ENCODE results near the gene AUH. TPM values are rescaled to one million over a fixed set of nuclear protein-coding genes. Genes with fewer than 3 reads are reported as not detected.

Gene AUH
- polyA plus RNA-seq, 1 donor from 2014 or later = 42.6 TPM

DNA sequence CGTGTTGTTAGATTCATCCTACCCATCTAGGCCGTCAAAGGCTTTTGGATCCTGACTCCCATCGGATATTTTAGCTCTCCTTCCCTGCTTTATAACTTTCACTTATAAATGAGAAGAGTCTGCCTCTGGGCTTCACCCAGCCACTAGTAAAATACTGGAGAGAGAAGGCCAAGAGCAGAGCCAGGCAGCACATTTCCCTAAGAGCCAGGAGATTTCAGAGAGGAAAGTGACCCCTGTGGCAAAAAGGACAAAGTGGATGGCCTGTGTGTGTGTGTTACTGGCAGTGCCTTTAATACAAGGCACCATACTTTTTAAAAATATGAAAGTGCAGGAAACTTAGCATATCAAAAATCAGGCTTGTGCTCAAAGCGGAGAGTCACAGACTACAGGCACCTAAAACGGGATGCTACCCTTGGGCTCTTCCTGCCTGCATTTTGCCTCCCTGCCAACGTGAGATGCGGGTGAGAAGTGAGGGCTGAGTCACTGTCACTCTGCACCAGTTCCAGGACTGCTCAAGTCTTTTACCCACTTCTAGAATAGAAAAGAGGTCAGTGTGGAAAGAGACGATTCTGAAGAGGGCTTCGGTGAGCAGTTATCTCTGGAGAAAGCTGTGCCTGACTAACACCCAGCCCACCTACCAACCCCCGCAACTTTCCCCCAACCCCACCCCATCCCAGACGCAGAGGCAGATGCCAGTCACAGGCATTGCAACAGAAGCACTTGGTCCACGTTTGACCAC lies 46.0 kb upstream of the AUH start:
- Histone ChIP-seq H3K36me3 (ENCODE audit: insufficient read depth, low read length) (no peaks in the 10 kb centered on the region), H3K9ac (ENCODE audit: low read length) (no peak overlapping the region), H2AFZ (ENCODE audit: low read depth, low read length) (no peak overlapping the region), H3K9me3 (ENCODE audit: low read length) (no peaks in the 10 kb centered on the region), H3K4me3 (ENCODE audit: low read length) (no peak overlapping the region), H3K9me2 (ENCODE audit: insufficient read depth, low read length) (no peaks in the 10 kb centered on the region), H4K20me1 (ENCODE audit: insufficient read depth) (peaks cover 4% of the 10 kb centered on the region), H3K27ac (ENCODE audit: low read length) (no peak overlapping the region), H3F3A (ENCODE audit: insufficient read depth, low read length, poor library complexity, severe bottlenecking) (no peaks in the 10 kb centered on the region), H3K27me3 (ENCODE audit: insufficient read depth, low read depth, low read length) (no peaks in the 10 kb centered on the region), H3K79me2 (replicated peaks; ENCODE audit: insufficient read depth, low read length) (peaks cover 4% of the 10 kb centered on the region), H3K4me2 (ENCODE audit: low read length) (no peak overlapping the region)
- TF ChIP-seq, protein P1, sequence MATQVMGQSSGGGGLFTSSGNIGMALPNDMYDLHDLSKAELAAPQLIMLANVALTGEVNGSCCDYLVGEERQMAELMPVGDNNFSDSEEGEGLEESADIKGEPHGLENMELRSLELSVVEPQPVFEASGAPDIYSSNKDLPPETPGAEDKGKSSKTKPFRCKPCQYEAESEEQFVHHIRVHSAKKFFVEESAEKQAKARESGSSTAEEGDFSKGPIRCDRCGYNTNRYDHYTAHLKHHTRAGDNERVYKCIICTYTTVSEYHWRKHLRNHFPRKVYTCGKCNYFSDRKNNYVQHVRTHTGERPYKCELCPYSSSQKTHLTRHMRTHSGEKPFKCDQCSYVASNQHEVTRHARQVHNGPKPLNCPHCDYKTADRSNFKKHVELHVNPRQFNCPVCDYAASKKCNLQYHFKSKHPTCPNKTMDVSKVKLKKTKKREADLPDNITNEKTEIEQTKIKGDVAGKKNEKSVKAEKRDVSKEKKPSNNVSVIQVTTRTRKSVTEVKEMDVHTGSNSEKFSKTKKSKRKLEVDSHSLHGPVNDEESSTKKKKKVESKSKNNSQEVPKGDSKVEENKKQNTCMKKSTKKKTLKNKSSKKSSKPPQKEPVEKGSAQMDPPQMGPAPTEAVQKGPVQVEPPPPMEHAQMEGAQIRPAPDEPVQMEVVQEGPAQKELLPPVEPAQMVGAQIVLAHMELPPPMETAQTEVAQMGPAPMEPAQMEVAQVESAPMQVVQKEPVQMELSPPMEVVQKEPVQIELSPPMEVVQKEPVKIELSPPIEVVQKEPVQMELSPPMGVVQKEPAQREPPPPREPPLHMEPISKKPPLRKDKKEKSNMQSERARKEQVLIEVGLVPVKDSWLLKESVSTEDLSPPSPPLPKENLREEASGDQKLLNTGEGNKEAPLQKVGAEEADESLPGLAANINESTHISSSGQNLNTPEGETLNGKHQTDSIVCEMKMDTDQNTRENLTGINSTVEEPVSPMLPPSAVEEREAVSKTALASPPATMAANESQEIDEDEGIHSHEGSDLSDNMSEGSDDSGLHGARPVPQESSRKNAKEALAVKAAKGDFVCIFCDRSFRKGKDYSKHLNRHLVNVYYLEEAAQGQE (IDR thresholded peaks at IDR 0.05; ENCODE audit: borderline replicate concordance) = no peak
- TF ChIP-seq TAF1 (IDR thresholded peaks at IDR 0.05; ENCODE audit: low read depth) = no peak
- no peak for TF ChIP-seq SMC3 (conservative IDR thresholded peaks at IDR 0.05; ENCODE audit: poor library complexity)
- TF ChIP-seq RAD21 (conservative IDR thresholded peaks at IDR 0.05) = no peak
- TF ChIP-seq EZH2 (IDR thresholded peaks at IDR 0.05; ENCODE audit: borderline replicate concordance, insufficient read depth, low read length, poor library complexity, severe bottlenecking) = no peak
- TF ChIP-seq EP300 (conservative IDR thresholded peaks at IDR 0.05; ENCODE audit: poor library complexity, severe bottlenecking) = no peak
- TF ChIP-seq, protein P2, sequence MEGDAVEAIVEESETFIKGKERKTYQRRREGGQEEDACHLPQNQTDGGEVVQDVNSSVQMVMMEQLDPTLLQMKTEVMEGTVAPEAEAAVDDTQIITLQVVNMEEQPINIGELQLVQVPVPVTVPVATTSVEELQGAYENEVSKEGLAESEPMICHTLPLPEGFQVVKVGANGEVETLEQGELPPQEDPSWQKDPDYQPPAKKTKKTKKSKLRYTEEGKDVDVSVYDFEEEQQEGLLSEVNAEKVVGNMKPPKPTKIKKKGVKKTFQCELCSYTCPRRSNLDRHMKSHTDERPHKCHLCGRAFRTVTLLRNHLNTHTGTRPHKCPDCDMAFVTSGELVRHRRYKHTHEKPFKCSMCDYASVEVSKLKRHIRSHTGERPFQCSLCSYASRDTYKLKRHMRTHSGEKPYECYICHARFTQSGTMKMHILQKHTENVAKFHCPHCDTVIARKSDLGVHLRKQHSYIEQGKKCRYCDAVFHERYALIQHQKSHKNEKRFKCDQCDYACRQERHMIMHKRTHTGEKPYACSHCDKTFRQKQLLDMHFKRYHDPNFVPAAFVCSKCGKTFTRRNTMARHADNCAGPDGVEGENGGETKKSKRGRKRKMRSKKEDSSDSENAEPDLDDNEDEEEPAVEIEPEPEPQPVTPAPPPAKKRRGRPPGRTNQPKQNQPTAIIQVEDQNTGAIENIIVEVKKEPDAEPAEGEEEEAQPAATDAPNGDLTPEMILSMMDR (IDR thresholded peaks at IDR 0.05; ENCODE audit: poor library complexity, severe bottlenecking) = no peak
- TF ChIP-seq POLR2AphosphoS5 (IDR thresholded peaks at IDR 0.05) = no peak
- no peak for TF ChIP-seq MXI1 (conservative IDR thresholded peaks at IDR 0.05; ENCODE audit: poor library complexity, severe bottlenecking)

DNA sequence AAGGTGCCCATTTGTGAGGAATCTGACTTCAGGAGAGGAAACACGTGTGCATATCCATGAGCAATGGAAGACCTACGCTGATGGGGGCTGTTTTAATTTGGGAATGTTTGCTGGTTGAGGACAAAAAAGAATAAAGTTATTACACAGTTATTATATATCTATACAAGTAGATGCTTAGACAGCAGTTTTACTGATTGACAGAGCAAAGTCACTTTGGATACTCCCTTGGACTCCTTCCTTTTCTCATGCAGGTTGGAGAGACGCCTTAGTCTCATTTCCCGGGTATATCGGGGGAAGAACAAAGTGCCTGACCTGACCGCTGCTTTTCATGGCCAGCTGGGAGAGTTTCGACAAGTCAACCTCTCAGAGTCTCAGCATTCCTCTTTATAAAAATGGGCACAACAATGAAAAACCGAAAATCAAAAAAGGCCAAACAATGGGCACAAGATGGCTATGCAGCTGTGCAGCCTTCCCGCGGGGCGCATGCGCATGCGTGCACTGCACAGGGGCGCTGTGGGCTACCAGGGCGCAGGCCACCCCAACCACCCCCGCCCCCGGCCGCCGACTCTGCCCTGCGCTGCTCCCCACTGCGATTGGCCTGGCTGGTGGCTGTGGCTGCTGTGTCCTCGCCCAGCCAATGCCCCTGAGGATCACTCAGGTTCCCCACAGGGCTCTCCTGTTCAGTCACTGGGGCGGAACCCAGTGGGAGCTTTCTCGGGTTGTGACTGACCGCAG lies 43.8 kb upstream of the AUH start:
- Histone ChIP-seq H3K4me2 (ENCODE audit: low read length) (no peak overlapping the region), H3K9me2 (ENCODE audit: insufficient read depth, low read length) (no peaks in the 10 kb centered on the region), H3K79me2 (replicated peaks; ENCODE audit: insufficient read depth, low read length) (peaks cover 4% of the 10 kb centered on the region), H3K9me3 (ENCODE audit: low read length) (no peaks in the 10 kb centered on the region), H3K9ac (ENCODE audit: low read length) (no peak overlapping the region), H3F3A (ENCODE audit: insufficient read depth, low read length, poor library complexity, severe bottlenecking) (no peaks in the 10 kb centered on the region), H3K4me3 (ENCODE audit: low read length) (no peak overlapping the region), H3K36me3 (ENCODE audit: insufficient read depth, low read length) (no peaks in the 10 kb centered on the region), H4K20me1 (ENCODE audit: insufficient read depth) (peaks cover 4% of the 10 kb centered on the region), H3K27me3 (ENCODE audit: insufficient read depth, low read depth, low read length) (no peaks in the 10 kb centered on the region), H2AFZ (ENCODE audit: low read depth, low read length) (no peak overlapping the region), H3K27ac (ENCODE audit: low read length) (no peak overlapping the region)
- TF ChIP-seq POLR2AphosphoS5 (IDR thresholded peaks at IDR 0.05) = no peak
- TF ChIP-seq EZH2 (IDR thresholded peaks at IDR 0.05; ENCODE audit: borderline replicate concordance, insufficient read depth, low read length, poor library complexity, severe bottlenecking) = no peak
- TF ChIP-seq, protein P2 (IDR thresholded peaks at IDR 0.05; ENCODE audit: poor library complexity, severe bottlenecking) = no peak
- no peak for TF ChIP-seq TAF1 (IDR thresholded peaks at IDR 0.05; ENCODE audit: low read depth)
- TF ChIP-seq, protein P1 (IDR thresholded peaks at IDR 0.05; ENCODE audit: borderline replicate concordance) = no peak
